Astrocyte of the cerebellum (primary cell): Measurements from ENCODE around the gene C1orf21.

Source experiments
- DNase-seq: peaks from one replicate; pipeline ENCODE4 v3.0.0-alpha.2; 2011; ENCODE audit warnings: low read depth
- H3K4me3 ChIP-seq: 2 replicates; pipeline ENCODE4 v1.5.1; 2011; ENCODE audit warnings: mild to moderate bottlenecking, low read depth, low read length, moderate library complexity
- CTCF ChIP-seq: IDR thresholded peaks from 2 replicates; pipeline ENCODE4 v1.5.1; 2012; ENCODE audit warnings: low read length, low read depth, moderate library complexity, mild to moderate bottlenecking; ENCODE audit errors: missing control alignments
- in situ Hi-C: cut with HindIII; loops from 2 replicates; pipeline ENCODE4 v1.10.0; 2017; ENCODE audit warnings: low sequenced_read_pairs

C1orf21 gene

GRCh38 chr1:184417916-184418315, 31.1 kb downstream of the C1orf21 start:
- no peak for TF ChIP-seq CTCF

GRCh38 chr1:184418652-184419349, 32.0 kb downstream of the C1orf21 start:
- TF ChIP-seq CTCF, result no peak
- no peak for DNase-seq
- H3K4me3 ChIP-seq, result no peak overlapping the region
- in situ Hi-C loops, result no loop called here

More at GRCh38 chr1:184417916-184418315, 31.1 kb downstream of the C1orf21 start:
- DNase-seq, result no peak
- in situ Hi-C loops, result no loop called here
- H3K4me3 ChIP-seq, result no peak overlapping the region

- in situ Hi-C loops, result no loop called here
- H3K4me3 ChIP-seq, result no peak overlapping the region
- TF ChIP-seq CTCF, result no peak
- DNase-seq, result no peak
These were observed 32.7 kb downstream of the C1orf21 start for GRCh38 chr1:184419350-184420161.

- DNase-seq, result no peak
- in situ Hi-C loops, result no loop called here
- no peak overlapping the region for H3K4me3 ChIP-seq
- TF ChIP-seq CTCF, result no peak
These were observed 35.8 kb downstream of the C1orf21 start for GRCh38 chr1:184422490-184423233.

- DNase-seq, result no peak
- no peak overlapping the region for H3K4me3 ChIP-seq
- no peak for TF ChIP-seq CTCF
- in situ Hi-C loops, result no loop called here
These were observed 36.8 kb downstream of the C1orf21 start for GRCh38 chr1:184423649-184424048.

- in situ Hi-C loops, result no loop called here
- no peak overlapping the region for H3K4me3 ChIP-seq
- no peak for DNase-seq
- no peak for TF ChIP-seq CTCF
These were observed 37.3 kb downstream of the C1orf21 start for GRCh38 chr1:184424157-184424556.
